SH-SY5Y (cell line): Measurements from ENCODE around the gene CPXM1.

ENCODE experiments used
- GATA2 ChIP-seq: IDR thresholded peaks from 2 replicates; pipeline ENCODE4 v1.6.1; 2011; ENCODE audit warnings: mild to moderate bottlenecking, low read depth, low read length
- GATA3 ChIP-seq: IDR thresholded peaks from 2 replicates; pipeline ENCODE4 v1.6.1; 2011; ENCODE audit warnings: low read depth, mild to moderate bottlenecking, low read length, moderate library complexity

- no peak for TF ChIP-seq GATA2
- no peak for TF ChIP-seq GATA3
These were observed 33.3 kb upstream of the CPXM1 start for GRCh38 chr20:2833761-2834160.
